Fibroblast of villous mesenchyme (primary cell): ENCODE data around the gene TMEM116. TPM values are rescaled to one million over a fixed set of nuclear protein-coding genes. Genes with fewer than 3 reads are reported as not detected.
A peak's percentile ranks its signal among the peaks of the same experiment; 100 is the strongest.

Experiments
- DNase-seq: peaks from one replicate; pipeline ENCODE4 v3.0.0-alpha.2; 2010; ENCODE audit warnings: low read depth
- H3K4me3 ChIP-seq: 2 replicates; pipeline ENCODE4 v1.5.1; 2011; ENCODE audit warnings: low read depth, mild to moderate bottlenecking, low read length
- small RNA-seq: library from RNA; depleted of rRNA; stranded (forward); fragments of <200 nt; gene quantifications from one replicate; pipeline ENCODE3, GENCODE V24; 2012
- total RNA-seq: library from RNA; depleted of rRNA; stranded (reverse); fragments of >200 nt; gene quantifications from 2 replicates; pipeline ENCODE4 v1.2.3, GENCODE V29; 2012
- TF ChIP-seq, protein P1 (sequence below): IDR thresholded peaks from 2 replicates; pipeline ENCODE4 v1.5.1; 2012; ENCODE audit warnings: low read depth, mild to moderate bottlenecking, low read length; ENCODE audit not compliant: insufficient read depth

TMEM116 gene
- total RNA-seq, 1 donor: 7.3 TPM

DNA sequence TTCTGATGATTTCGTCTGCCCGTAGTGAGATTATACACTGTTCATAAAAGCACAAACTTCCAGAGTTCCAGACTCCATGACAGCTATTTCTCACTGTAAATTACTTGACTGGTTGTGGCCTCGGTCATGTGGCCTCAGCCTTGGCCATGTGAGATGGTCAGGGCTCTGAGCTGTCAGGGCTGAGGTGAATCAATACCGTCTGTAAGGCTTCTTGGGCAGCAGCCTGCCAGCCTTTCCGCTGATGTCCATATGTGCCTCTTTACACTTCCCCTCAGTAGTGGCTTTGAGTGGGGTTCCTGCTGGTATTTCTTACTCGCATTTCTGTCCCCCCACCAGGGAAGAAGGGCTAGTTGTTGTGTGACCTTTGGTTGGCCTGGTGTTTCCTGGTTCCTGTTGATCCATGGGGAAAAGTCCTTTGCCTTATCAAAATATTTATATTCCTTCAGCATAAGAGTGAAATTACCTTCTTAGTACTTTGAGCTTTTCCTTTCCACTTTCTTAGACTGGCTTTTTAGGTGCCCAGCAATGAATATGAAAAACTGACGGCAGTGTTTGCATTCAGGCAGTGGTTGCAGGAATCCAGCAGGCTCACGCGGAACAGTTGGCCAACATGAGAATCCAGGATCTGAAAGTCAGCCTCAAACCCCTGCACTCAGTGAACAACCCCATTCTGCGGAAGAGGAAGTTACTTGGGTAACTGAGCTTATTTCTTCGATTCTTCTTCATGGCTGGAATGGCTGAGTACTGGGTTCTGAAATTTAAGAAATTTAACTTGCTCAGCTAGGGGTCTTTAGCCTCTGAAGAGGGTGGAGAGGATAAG is 124.8 kb downstream of the TMEM116 start:
- TF ChIP-seq, protein P1, sequence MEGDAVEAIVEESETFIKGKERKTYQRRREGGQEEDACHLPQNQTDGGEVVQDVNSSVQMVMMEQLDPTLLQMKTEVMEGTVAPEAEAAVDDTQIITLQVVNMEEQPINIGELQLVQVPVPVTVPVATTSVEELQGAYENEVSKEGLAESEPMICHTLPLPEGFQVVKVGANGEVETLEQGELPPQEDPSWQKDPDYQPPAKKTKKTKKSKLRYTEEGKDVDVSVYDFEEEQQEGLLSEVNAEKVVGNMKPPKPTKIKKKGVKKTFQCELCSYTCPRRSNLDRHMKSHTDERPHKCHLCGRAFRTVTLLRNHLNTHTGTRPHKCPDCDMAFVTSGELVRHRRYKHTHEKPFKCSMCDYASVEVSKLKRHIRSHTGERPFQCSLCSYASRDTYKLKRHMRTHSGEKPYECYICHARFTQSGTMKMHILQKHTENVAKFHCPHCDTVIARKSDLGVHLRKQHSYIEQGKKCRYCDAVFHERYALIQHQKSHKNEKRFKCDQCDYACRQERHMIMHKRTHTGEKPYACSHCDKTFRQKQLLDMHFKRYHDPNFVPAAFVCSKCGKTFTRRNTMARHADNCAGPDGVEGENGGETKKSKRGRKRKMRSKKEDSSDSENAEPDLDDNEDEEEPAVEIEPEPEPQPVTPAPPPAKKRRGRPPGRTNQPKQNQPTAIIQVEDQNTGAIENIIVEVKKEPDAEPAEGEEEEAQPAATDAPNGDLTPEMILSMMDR: no peak
- H3K4me3 ChIP-seq: no peak overlapping the region
- no peak for DNase-seq

DNA sequence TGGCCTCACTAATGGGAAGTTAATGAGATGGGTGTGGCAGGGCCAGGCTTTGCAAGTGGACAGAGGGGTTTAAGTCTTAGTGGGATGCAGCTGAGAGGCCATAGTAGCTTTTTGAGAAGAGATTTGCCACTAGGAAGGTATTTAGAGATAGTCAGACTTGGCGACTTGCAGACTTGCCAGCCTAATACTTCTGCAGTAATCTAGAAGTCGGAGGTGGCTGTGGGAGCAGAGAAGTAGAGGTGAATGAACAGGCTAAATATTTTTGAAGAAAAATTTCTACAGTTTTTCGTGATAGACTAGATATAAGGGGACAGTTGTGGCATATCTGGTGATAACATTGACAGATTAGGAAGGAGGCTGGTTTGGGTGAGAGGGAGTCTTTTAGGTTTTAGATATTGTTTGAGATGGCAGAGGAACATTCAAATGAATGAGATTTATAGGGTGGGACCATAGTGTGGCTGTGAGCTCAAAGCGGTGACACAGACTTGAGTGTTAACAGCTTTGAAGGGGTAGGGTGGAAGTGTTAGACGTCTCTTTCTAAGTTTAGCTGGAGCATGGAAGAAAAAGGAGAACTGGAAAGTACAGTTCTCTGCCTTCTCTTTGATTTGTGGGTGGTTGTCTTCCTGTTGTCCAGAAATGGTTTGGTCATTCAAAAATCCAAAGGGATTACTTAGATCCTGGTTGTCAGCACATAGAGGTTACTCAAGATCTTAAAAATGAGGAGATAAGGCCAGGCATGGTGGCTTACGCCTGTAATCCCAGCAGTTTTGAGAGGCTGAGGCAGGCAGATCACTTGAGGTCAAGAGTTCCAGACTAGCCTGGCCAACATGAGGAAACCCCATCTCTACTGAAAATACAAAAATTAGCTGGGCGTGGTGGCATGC is 126.1 kb downstream of the TMEM116 start:
- peak; percentile 63 for DNase-seq
- TF ChIP-seq, protein P1: no peak
- no peak overlapping the region for H3K4me3 ChIP-seq

DNA sequence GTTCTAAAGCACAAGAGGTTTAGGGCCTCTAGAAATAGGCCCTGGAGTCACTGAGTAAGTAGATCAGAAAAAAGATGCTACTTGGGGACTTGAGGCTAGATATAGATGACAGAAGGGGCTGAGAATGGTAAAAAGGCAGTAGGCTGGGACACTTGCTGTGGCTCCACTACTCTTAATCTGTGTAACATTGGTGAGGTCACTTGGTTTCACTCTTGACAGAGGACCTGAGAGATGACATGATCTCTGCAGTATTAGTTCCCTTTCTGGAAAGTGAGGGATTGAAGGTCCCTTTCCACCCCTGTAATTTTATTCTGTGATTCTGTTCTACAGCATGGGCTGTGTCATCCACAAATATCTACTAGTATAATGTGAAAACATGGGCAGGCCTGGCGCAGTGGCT is 131.2 kb downstream of the TMEM116 start:
- TF ChIP-seq, protein P1: no peak
- H3K4me3 ChIP-seq: no peak overlapping the region
- DNase-seq: no peak

Small RNA genes lying within 50 kb of the gene (small RNA-seq; reads per million reads assigned to genes)
- not detected for gene AC004024.1
- gene MIR3657: not detected

Other genes with a start within 250 kb of the TMEM116 start
- 6.8 and 13.4 TPM in 2 replicates for gene ALDH2, start 246.2 kb downstream of the TMEM116 start, total RNA-seq
- gene MAPKAPK5, start 170.9 kb downstream of the TMEM116 start, total RNA-seq: 32.4 and 34.1 TPM in 2 replicates
- 50.3 and 55.3 TPM in 2 replicates for gene ERP29, start 261 bp upstream of the TMEM116 start, total RNA-seq
- 25.8 and 30.7 TPM in 2 replicates for gene NAA25, start 95.6 kb upstream of the TMEM116 start, total RNA-seq
- 30.0 and 47.5 TPM in 2 replicates for gene TRAFD1, start 112.4 kb upstream of the TMEM116 start, total RNA-seq